ENCODE data around the gene DNMT1.
A peak's percentile ranks its signal among the peaks of the same experiment; 100 is the strongest.

The DNMT1 gene

GRCh38 chr19:10112895-10113591 lies 81.7 kb downstream of the DNMT1 start:
- DNase-seq, result no peak

DNA sequence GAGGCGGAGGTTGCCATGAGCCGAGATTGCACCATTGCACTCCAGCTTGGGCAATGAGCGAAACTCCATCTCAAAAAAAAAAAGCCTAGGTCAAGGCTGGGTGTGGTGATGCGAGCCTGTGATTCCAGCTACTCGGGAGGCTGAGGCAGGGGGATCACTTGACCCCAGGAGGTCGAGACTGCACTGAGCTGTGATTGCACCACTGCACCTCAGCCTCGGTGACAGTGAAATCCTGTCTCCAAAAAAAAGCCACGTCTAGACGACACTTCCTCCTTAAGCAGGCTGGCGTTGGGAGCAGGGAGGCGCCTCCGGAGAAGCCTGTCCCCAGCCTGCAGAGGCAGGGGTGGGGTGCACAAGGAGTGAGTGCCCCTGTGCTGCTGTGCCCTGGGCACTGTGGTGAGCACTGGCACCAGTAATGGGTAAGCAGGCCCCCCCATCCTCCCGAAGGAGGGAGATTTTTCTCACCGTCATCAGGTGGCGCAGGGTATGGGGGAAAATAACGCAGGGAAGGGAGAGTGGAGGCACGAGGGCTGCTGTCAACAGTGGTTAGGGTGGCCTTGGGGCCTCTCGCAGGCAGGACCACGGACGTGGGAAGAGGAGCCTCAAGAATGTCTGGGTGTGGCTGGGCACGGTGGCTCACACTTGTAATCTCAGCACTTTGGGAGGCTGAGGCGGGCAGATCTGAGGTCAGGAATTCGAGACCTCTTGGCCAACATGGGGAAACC lies 82.6 kb downstream of the DNMT1 start:
- DNase-seq, result no peak

- no peak for DNase-seq
These were observed 83.3 kb downstream of the DNMT1 start, which contains the start of gene P2RY11 for GRCh38 chr19:10111405-10111811. Gene P2RY11 (plus strand): TSS chr19:10111693. CDS start chr19:10111722, 29 bp downstream.

DNA sequence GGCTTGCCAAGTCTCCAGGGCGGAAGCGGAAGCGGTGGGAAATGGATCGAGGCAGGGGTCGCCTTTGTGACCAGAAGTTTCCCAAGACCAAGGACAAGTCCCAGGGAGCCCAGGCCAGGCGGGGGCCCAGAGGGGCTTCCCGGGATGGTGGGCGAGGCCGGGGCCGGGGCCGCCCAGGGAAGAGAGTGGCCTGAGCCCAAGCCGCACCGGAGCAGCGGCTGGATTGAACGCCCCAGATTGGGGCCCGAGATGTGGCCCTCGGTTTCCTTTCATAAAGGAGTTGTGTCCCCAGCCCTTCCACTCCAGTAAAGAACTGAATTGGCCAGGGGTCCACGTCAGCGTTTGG lies 83.8 kb downstream of the DNMT1 start:
- no peak for DNase-seq

DNA sequence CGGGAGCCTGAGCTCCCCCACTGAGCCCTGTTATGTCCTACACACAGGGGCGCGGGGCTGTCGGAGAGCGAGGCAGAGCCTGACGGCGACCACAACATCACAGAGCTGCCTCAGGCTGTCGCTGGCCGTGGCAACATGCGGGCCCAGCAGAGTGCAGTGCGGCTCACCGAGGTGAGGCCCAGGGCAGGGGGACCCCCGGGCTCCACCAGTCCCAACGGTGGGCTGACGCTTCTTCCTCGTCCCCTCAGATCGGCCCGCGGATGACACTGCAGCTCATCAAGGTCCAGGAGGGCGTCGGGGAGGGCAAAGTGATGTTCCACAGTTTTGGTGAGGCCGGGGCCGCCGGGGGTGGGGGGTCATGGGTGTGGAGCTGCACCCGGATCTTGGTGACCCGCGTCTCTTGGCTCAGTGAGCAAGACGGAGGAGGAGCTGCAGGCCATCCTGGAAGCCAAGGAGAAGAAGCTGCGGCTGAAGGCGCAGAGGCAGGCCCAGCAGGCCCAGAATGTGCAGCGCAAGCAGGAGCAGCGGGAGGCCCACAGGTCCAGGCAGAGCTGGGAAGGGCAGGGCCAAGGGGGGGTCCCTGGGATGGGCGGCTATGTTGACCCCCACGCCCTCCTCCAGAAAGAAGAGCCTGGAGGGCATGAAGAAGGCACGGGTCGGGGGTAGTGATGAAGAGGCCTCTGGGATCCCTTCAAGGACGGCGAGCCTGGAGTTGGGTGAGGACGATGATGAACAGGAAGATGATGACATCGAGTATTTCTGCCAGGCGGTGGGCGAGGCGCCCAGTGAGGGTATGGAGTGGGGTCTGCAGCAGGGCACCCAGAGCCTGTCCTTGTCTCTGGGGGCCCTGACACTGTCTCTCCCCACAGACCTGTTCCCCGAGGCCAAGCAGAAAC lies 84.4 kb downstream of the DNMT1 start:
- DNase-seq, result no peak

DNA sequence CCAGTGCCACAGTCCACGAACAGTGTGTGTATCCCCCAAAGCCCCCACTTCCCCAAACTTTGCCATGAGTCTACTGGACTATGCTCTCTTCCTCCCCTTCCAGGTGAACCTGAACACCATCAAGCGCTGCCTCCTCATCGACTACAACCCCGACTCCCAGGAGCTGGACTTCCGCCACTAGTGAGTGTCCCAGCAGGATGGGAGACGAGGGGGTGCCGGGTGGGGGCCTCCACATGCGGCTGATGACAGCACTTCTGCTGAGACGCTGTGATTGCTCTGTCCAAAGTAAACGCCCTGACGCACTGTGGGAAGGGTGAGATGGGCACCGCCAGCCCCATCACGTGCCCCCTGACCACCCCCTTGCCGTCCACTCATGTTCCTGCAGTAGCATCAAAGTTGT lies 85.2 kb downstream of the DNMT1 start:
- no peak for DNase-seq

- no peak for DNase-seq
These were observed 86.9 kb downstream of the DNMT1 start for GRCh38 chr19:10107817-10108367.

- no peak for DNase-seq
These were observed 87.5 kb downstream of the DNMT1 start for GRCh38 chr19:10107254-10107653.

GRCh38 chr19:10106100-10106936 lies 88.4 kb downstream of the DNMT1 start, which contains the start of gene PPAN:
Gene PPAN (plus strand): TSS chr19:10106362. CDS start chr19:10106395, 33 bp downstream.
- DNase-seq, result peak; percentile 98

DNA sequence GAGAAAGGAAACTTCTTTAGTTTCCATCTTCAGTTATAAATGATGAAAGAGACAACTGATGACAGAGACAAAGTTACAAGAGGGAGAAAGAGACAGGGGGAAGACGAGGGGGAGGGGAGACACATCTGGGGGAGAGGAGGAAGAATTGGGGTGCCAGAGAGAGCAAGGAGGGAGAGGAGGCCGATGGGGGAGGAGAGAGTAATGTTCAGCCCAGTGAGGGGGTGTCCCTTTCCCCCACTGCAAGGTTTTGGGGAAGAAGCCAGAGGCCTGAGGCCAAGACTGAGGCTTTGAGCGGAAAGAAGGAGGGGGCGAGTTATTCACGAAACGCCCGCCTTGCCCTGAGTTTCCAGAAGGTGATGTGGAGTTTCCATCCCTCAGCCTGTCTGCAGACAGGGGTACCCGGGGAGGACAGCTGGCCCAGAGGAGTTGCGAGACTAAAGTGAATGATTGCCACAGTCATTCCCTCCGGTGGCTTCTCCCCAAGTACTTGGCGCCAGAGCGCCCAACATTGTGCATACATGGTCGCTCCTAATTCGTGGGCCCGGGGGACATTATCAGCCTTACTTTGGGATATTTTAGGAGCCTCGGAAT lies 89.1 kb downstream of the DNMT1 start:
- DNase-seq, result no peak

- DNase-seq, result no peak
These were observed 89.9 kb downstream of the DNMT1 start for GRCh38 chr19:10104665-10105508.

DNA sequence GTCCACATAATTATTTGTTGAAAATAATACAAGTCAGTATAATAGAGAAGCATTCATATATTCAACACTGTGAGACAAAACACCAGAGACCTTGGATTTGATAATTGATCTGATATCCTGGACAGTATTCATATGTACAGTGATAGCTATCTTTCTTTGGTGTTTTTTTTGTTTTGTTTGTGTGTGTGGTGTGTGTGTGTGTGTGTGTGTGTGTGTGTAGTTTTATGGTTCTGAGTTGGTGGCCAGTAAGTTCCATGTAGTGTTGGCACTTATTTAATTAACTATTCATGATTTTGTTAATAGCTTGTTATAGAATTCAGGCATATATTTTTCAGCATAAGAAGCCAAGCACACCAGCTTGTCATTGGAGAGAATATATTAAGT lies 90.6 kb downstream of the DNMT1 start:
- no peak for DNase-seq

DNA sequence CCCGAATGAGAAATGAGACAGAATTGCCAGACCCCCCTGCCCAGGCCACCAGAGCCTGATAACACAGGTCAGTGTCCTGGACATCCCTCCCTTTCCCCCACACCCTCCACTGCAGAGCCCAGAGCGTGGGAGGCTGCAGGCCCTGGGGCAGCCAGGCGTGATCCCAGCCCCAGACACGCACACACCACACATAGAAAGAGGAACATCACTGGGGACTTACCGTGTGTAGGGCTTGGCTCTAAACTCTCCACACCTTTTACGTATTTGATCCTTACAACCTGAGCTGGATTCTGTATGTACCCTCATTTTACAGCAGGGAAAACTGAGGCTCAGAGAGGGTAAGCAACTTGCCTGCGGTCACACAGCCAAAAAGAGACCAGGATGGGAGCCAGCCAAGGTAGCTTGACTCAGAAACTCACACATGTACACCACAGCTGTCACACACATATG lies 91.9 kb downstream of the DNMT1 start:
- DNase-seq, result no peak

DNA sequence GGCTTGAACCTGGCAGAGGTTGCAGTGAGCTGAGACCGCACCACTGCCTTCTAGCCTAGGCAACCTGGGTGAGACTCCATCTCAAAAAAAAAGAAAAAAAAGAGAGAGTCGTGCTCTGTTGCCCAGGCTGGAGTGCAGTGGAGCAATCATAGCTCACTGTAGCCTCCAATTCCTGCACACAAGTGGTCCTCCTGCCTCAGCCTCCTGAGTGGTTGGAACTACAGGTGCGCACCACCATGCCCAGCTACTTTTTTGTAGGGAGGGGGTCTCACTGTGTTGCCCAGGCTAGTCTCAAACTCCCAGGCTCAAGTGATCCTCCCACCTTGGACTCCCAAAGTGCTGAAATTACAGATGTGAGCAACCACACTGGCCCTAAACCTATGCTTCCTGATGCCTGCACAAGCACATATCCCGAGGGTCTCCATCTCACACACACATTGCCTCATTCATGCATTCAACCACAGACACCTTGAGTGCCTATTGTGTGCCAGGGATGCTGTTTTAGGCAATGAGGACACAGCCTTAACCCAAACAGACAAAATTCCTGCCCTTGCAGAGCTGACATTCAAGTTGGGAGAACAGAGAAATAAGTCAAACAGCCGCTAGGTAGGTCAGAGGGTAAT lies 94.5 kb downstream of the DNMT1 start:
- DNase-seq, result no peak

GRCh38 chr19:10096615-10096963 lies 98.2 kb downstream of the DNMT1 start:
- DNase-seq, result no peak

DNA sequence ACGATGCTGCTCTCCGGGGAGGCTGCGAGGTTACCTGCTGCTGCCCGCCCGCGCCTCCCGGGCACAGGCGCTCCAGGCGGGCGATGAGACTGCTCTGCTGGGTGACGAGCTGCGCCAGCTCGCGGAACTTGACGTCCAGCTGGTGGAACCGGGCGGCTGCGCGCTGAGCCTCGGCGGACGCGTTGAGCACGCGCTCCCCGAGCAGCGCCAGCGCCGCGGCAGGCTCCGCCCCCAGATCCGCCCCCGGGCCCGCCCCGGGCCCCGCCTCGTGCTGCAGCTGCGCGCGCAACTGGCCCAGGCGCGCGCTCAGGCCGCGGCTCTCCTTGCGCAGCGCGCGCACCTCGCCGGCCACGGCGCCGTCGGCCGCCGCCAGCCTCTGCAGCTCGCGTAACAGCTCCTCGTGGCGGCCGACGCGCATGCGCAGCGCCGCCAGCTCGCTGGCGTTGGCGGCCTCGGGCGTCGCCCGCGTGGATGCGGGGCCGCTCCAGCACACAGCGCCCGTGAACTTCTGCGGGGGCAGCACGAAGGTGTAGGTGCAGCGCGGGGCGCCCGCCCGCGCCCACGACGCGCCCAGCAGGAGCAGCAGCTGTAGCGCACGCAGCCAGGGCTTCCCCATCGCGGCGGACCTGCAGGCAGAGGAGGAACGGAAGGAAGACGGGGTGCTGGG lies 98.7 kb downstream of the DNMT1 start:
- DNase-seq, result peak; percentile 92

GRCh38 chr19:10095622-10095947 lies 99.2 kb downstream of the DNMT1 start:
- no peak for DNase-seq

- no peak for DNase-seq
These were observed 101.2 kb downstream of the DNMT1 start for GRCh38 chr19:10093295-10094186.

All from fibroblast of skin of right quadriceps (primary cell).